Activated naive CD8-positive, alpha-beta T cell treated with anti-CD3 and anti-CD28 coated beads, Interleukin-2, amount 50 U/mL, for 16 hours (primary cell): ENCODE data around the gene NTM.

ENCODE experiments used
- DNase-seq: peaks from one replicate; pipeline ENCODE4 v3.0.0-alpha.2; 2020; ENCODE audit warnings: low read depth, low spot score

NTM gene

GRCh38 chr11:131859538-131860210 is 489.3 kb downstream of the NTM start:
- DNase-seq, result no peak

GRCh38 chr11:131864228-131864627 is 493.8 kb downstream of the NTM start:
- no peak for DNase-seq

GRCh38 chr11:131865860-131866259 is 495.4 kb downstream of the NTM start:
- DNase-seq, result no peak

- no peak for DNase-seq
Observed at GRCh38 chr11:131866535-131867400, 496.4 kb downstream of the NTM start.

- no peak for DNase-seq
Observed at GRCh38 chr11:131867457-131868257, 497.2 kb downstream of the NTM start.

- DNase-seq, result no peak
Observed at GRCh38 chr11:131868629-131869507, 498.5 kb downstream of the NTM start.

- no peak for DNase-seq
Observed at GRCh38 chr11:131870305-131870704, 499.9 kb downstream of the NTM start.

GRCh38 chr11:131871006-131871405 is 500.6 kb downstream of the NTM start:
- DNase-seq, result no peak

- DNase-seq, result no peak
Observed at GRCh38 chr11:131874070-131874469, 503.7 kb downstream of the NTM start.

- DNase-seq, result no peak
Observed at GRCh38 chr11:131875611-131876010, 505.2 kb downstream of the NTM start.

GRCh38 chr11:131877246-131877942 is 507.0 kb downstream of the NTM start:
- DNase-seq, result no peak

GRCh38 chr11:131880316-131880715 is 509.9 kb downstream of the NTM start:
- DNase-seq, result no peak

GRCh38 chr11:131880976-131881375 is 510.6 kb downstream of the NTM start:
- DNase-seq, result no peak

- DNase-seq, result no peak
Observed at GRCh38 chr11:131883332-131883731, 512.9 kb downstream of the NTM start.

- no peak for DNase-seq
Observed at GRCh38 chr11:131884461-131885073, 514.2 kb downstream of the NTM start.

GRCh38 chr11:131885431-131885830 is 515.0 kb downstream of the NTM start:
- DNase-seq, result no peak

GRCh38 chr11:131886201-131886600 is 515.8 kb downstream of the NTM start:
- no peak for DNase-seq

GRCh38 chr11:131888230-131888855 is 517.9 kb downstream of the NTM start:
- DNase-seq, result no peak

GRCh38 chr11:131889146-131889577 is 518.7 kb downstream of the NTM start:
- no peak for DNase-seq
